GM15510 (cell line): Measurements from ENCODE around the gene SLIT2.

Source experiments
- POLR2A ChIP-seq: IDR thresholded peaks from 3 replicates; pipeline ENCODE4 v1.6.1; 2011; ENCODE audit warnings: borderline replicate concordance; ENCODE audit not compliant: insufficient read length; ENCODE audit errors: extremely low read depth

Gene SLIT2

DNA sequence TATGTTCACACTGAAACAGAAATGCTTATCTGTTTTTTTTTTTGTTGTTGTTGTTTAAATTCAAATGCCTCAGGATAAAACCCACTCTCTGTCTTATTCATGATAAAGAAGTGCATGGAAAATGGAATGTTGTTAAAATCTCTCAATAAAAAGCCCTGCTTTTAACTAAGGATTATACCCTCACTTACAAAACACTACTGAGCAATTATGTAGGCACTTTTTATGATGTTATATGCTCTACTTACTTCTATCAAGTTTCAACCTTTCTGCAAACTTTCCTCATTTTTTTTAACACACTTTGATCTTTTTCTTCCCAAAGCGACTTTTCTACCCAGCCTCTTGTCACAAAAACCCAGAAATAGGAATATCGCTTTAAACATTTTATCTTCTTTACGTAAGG lies 26.5 kb downstream of the SLIT2 start:
- no peak for TF ChIP-seq POLR2A

DNA sequence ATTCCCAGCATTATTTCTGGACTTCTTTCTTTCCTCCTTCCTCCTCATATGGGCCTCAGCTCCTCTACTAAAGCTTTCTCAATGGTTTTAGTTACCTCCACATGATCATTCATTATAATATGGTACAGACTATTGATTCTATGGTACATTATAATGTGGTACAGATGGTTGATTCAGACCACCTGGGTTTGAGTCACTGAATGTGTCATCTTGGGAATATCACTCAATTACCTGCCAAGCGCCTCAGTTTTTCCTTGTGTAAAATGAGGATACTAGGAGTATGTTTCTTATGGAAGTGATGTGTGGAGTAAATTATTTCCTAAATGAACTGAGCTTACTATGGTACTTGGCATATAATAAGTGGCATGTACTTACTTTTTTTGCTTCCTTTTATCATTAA lies 27.7 kb downstream of the SLIT2 start:
- no peak for TF ChIP-seq POLR2A

DNA sequence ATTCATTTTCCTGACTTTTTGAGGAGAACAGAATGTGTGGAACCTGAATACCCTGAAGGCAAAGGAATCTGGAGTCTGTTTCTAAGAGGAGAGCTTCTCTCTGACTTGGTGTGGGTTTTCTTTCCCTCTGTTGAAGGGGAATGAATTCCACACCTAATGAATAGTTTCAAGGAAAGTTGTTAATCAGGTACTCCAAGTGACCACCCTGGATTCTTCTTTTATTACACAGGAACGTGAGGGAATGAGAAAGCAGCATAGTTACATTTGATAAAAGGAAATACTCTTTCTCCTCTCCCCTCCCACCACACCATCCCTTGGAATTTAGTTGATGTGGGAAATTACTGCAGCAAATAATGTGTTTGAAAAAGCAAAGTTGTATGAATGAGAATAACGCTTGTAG lies 29.7 kb downstream of the SLIT2 start:
- TF ChIP-seq POLR2A, result no peak

DNA sequence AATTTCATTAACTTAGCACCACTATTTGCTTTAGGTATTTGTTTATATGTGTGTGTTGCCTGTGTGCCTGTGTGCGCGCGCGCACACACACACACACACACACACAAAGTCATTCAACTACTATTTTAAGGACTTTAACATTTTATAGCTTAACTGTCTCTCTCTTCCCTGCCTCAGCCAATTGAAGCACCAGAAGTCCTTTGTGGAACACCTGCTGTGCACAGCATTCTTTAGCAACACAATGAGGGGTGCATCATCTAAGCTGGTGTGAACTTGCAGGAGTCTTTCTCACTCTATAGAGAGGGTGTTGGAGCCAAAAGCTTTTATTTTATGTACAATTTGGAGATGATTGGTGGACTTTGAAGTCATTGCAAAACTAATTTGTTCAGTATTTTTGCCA lies 31.3 kb downstream of the SLIT2 start:
- no peak for TF ChIP-seq POLR2A

- no peak for TF ChIP-seq POLR2A
Observed at GRCh38 chr4:20284990-20285389, 33.3 kb downstream of the SLIT2 start.

GRCh38 chr4:20287246-20287645 lies 35.5 kb downstream of the SLIT2 start:
- TF ChIP-seq POLR2A, result no peak

GRCh38 chr4:20288047-20288650 lies 36.4 kb downstream of the SLIT2 start:
- no peak for TF ChIP-seq POLR2A

GRCh38 chr4:20288846-20289512 lies 37.3 kb downstream of the SLIT2 start:
- TF ChIP-seq POLR2A, result no peak

- no peak for TF ChIP-seq POLR2A
Observed at GRCh38 chr4:20289782-20290181, 38.1 kb downstream of the SLIT2 start.

DNA sequence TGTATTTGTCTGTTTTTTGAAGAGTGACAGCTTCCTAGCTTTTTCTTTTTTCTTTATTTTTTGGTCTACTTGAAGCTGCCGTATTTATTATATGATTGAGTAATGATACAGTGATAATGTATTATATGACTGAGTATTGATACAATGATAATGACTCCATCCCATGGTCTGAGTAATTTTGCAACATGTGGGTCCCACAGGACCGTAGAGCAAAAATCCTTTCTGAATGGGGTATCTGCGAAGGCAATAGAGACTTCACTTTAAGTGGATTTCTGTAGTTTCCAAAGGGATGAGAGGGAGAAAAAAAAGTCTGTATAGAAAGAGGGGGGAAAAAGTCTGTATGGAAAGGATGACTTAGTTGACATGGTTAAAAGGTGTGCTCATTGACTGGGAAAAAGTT lies 41.0 kb downstream of the SLIT2 start:
- TF ChIP-seq POLR2A, result no peak

DNA sequence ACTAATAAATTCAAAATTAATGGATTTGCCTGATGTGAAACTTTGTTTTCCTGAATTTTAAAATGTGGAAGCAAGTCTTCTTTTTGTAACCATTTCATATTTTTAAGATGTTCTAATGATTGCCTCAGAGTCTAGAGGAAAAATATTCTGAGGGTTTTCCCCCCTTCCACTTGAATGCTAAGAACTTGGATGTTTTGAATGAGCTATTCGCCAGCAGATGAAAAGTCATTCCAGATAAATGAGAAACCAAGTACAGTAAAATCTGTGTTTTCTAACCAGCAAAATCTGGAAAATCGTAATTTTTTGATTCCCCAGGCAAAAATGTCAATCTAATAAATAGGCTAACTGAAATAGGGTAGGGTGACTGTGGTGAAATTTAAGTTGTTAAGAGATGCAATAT lies 45.6 kb downstream of the SLIT2 start:
- TF ChIP-seq POLR2A, result no peak

DNA sequence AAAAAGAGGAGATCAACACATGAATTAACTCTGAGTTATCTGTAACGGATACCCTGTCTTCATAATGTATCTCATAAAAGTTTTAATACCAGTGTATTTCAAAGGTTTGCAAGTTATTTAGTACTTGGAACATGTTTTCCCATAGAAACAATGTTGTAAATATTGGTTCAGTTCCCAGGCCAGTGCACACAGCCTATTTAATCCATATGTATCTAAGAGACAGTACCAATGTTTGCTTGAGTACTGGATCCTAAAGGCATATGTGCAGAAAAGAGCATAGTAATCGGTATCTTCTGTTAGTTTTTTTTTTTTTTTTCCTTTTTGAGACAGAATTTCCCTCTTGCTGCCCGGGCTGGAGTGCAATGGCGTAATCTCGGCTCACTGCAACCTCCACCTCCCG lies 46.1 kb downstream of the SLIT2 start:
- TF ChIP-seq POLR2A, result no peak

DNA sequence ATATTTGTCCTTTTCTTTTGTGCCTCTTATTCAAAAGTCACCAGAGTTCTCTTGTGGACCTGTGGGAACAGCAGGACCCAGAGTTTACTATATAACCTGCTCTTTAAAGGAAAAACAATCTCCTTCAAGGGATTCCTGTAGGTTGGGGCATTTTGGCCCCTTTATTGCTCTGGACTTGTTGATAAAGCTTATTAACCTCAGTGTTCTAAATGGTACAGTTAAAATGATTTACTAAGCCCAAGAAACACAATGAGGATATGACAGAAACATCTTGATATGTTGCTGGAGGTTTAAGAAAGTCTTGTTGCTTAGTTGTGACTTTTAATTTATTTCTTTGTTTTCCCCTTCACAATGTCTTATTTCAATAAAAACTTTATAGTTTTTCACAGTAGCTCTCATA lies 46.8 kb downstream of the SLIT2 start:
- no peak for TF ChIP-seq POLR2A

DNA sequence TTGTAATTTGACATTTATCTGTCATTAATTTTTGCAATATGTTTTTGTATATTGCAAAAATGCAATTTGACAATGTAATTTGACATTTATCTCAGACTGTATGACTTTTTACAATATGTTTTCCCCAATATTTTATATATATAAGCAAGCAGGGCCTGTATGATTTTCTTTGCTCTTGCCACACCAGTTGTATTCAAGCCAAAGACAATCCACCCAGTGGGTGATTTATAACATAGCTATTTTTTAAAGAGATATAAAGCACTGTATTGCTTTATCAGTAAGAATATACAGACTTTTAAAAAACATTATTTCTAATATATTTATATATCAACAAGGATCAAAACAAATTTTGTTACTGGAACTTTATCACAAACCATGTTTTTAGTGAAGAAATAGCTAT lies 47.3 kb downstream of the SLIT2 start:
- TF ChIP-seq POLR2A, result no peak

DNA sequence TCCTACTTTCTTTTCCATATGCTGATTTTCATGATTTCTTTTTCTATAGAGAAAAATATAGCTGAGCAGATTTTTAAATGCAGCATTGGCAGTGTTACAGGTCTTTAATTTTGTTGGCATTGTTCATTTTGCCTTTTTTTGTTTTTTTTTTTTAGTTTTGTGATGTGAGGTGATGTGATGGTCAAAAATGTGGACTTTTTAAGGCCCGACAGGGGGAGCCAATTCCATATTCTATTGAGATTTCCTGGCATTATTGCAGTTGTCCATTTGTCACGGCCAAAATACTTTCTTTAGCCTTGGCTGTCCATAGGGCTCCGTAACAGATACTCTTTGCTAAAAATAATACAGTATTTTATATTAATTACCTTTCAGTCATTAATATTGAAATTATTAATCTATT lies 47.8 kb downstream of the SLIT2 start:
- no peak for TF ChIP-seq POLR2A

DNA sequence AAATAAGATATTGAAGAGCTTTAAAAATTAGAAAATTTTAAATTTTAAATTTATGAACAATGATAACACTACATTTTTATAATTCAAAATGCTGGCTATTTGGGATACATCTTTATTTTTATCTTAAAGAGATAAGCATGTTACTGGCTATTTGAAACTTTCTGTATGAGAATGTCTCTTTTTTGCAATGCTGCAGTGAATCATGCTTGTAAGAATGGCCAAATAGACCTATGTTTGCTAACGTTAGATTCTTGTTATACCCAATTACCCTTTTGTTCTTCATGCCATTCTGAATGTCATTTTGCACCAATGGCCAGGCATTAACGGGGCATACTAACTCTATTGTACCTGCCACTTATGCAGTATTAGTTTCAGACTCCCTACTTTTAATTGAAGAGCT lies 49.5 kb downstream of the SLIT2 start:
- TF ChIP-seq POLR2A, result no peak
